IMR-90 (cell line): ENCODE data around the gene CNTN5. TPM values are rescaled to one million over a fixed set of nuclear protein-coding genes. Genes with fewer than 3 reads are reported as not detected.

Source experiments
- ATAC-seq: fragments of 200-7000 bp; cut with Tn5 transposase; 2 replicates; pipeline ENCODE4 v1.9.1; 2020; ENCODE audit warnings: low read depth, mild to moderate bottlenecking, moderate library complexity
- BruUV-seq: library from RNA; stranded (reverse); fragments of 400-500 nt; replicated peaks from 2 replicates; lab custom pipeline; 2021; lab: Mats Ljungman, UMichigan
- CTCF ChIA-PET: fragments of 300-600 bp; formaldehyde crosslinking; extraction: SDS; loops from one replicate; lab custom pipeline; 2021; ENCODE audit warnings: antibody characterized with exemption; lab: Yijun Ruan, JAX
- POLR2A ChIA-PET: fragments of 300-600 bp; sonication (Branson Sonifier 250); formaldehyde crosslinking; loops from one replicate; lab custom pipeline; 2022; ENCODE audit warnings: antibody characterized with exemption; ENCODE audit not compliant: unreplicated experiment; lab: Charles Lee
- DNase-seq: peaks from one replicate; pipeline ENCODE4 v3.0.0; 2013
- H2AFZ ChIP-seq: replicated peaks from 2 replicates; pipeline ENCODE3; 2013; ENCODE audit warnings: low read length, mild to moderate bottlenecking; ENCODE audit not compliant: poor library complexity
- H2AK5ac ChIP-seq: 2 replicates; pipeline ENCODE4 v1.6.1; 2013; ENCODE audit warnings: low read depth, low read length, inconsistent platforms
- H2AK9ac ChIP-seq: replicated peaks from 2 replicates; pipeline ENCODE3; 2013; ENCODE audit warnings: mild to moderate bottlenecking, low read depth, low read length, moderate library complexity; ENCODE audit not compliant: poor library complexity
- H2BK120ac ChIP-seq: 2 replicates; pipeline ENCODE4 v1.6.1; 2013; ENCODE audit warnings: low read depth, low read length, inconsistent platforms
- H2BK15ac ChIP-seq: 3 replicates; pipeline ENCODE4 v1.6.1; 2013; ENCODE audit warnings: low read depth, low read length, inconsistent platforms
- H2BK20ac ChIP-seq: 2 replicates; pipeline ENCODE4 v1.6.1; 2013; ENCODE audit warnings: low read depth, mild to moderate bottlenecking, inconsistent platforms, low read length, moderate library complexity
- H2BK5ac ChIP-seq: 2 replicates; pipeline ENCODE4 v1.6.1; 2013; ENCODE audit warnings: mild to moderate bottlenecking, low read depth, low read length, inconsistent platforms; ENCODE audit not compliant: poor library complexity, severe bottlenecking
- H3K14ac ChIP-seq: replicated peaks from 2 replicates; pipeline ENCODE4 v1.6.1; 2013; ENCODE audit warnings: low read depth, low read length, inconsistent platforms
- H3K18ac ChIP-seq: 2 replicates; pipeline ENCODE4 v1.6.1; 2013; ENCODE audit warnings: low read depth, low read length, control low read depth
- H3K23ac ChIP-seq: 2 replicates; pipeline ENCODE4 v1.6.1; 2013; ENCODE audit warnings: low read depth, low read length, inconsistent platforms
- H3K27ac ChIP-seq: 2 replicates; pipeline ENCODE4 v1.5.1; 2013; ENCODE audit warnings: mild to moderate bottlenecking, control low read depth, low read length; ENCODE audit not compliant: insufficient read depth
- H3K27me3 ChIP-seq: 2 replicates; pipeline ENCODE4 v1.6.1; 2013; ENCODE audit warnings: low read length; ENCODE audit not compliant: control insufficient read depth, insufficient read depth
- H3K36me3 ChIP-seq: 2 replicates; pipeline ENCODE4 v1.6.1; 2013; ENCODE audit warnings: low read length, mixed read lengths; ENCODE audit not compliant: control insufficient read depth, insufficient read depth
- H3K4ac ChIP-seq: 2 replicates; pipeline ENCODE4 v1.6.1; 2013; ENCODE audit warnings: low read depth, low read length, inconsistent platforms
- H3K4me1 ChIP-seq: 2 replicates; pipeline ENCODE4 v1.6.1; 2013; ENCODE audit warnings: low read length, mixed read lengths; ENCODE audit not compliant: control insufficient read depth, insufficient read depth
- H3K4me2 ChIP-seq: 2 replicates; pipeline ENCODE4 v1.6.1; 2013; ENCODE audit warnings: low read depth, mild to moderate bottlenecking, control low read depth, low read length, moderate library complexity
- H3K4me3 ChIP-seq: 2 replicates; pipeline ENCODE4 v1.5.1; 2013; ENCODE audit warnings: low read depth, mild to moderate bottlenecking, control low read depth, low read length, moderate library complexity; ENCODE audit not compliant: insufficient read depth
- H3K56ac ChIP-seq: 2 replicates; pipeline ENCODE4 v1.6.1; 2013; ENCODE audit warnings: low read length, inconsistent platforms; ENCODE audit not compliant: insufficient read depth; ENCODE audit errors: extremely low read depth
- H3K79me1 ChIP-seq, 2 experiments: 2 replicates each; pipeline ENCODE4 v1.6.1; 2013; ENCODE audit warnings: low read length in 2 of 2, inconsistent platforms in 1 of 2, low read depth in 1 of 2
- H3K9ac ChIP-seq: 2 replicates; pipeline ENCODE4 v1.6.1; 2013; ENCODE audit warnings: low read depth, low read length, control low read depth
- H3K9me1 ChIP-seq: 2 replicates; pipeline ENCODE4 v1.6.1; 2013; ENCODE audit warnings: low read length, inconsistent platforms; ENCODE audit not compliant: insufficient read depth
- H3K9me3 ChIP-seq: 2 replicates; pipeline ENCODE4 v1.6.1; 2013; ENCODE audit warnings: low read length; ENCODE audit not compliant: control insufficient read depth, insufficient read depth
- H4K20me1 ChIP-seq: 2 replicates; pipeline ENCODE4 v1.6.1; 2013; ENCODE audit warnings: low read length, inconsistent platforms; ENCODE audit not compliant: insufficient read depth
- H4K5ac ChIP-seq: 2 replicates; pipeline ENCODE4 v1.6.1; 2013; ENCODE audit warnings: mild to moderate bottlenecking, low read depth, low read length, control low read depth
- H4K8ac ChIP-seq, 2 experiments: 2 replicates each; pipeline ENCODE4 v1.6.1; 2013; ENCODE audit warnings: low read depth in 2 of 2, low read length in 2 of 2, control low read depth in 1 of 2, inconsistent platforms in 1 of 2
- H4K91ac ChIP-seq: 2 replicates; pipeline ENCODE4 v1.6.1; 2013; ENCODE audit warnings: low read depth, low read length, inconsistent platforms; ENCODE audit not compliant: insufficient read depth
- ELK1 ChIP-seq: fragments of 150-350 bp; IDR thresholded peaks from 2 replicates; pipeline ENCODE4 v1.6.1; 2016; ENCODE audit warnings: low read depth, mild to moderate bottlenecking, low read length, moderate library complexity, borderline replicate concordance
- MAFK ChIP-seq: IDR thresholded peaks from 2 replicates; pipeline ENCODE4 v1.6.1; 2012; ENCODE audit warnings: low read depth, low read length, improper control_type of control experiment
- MAZ ChIP-seq: IDR thresholded peaks from 2 replicates; pipeline ENCODE4 v1.6.1; 2012; ENCODE audit warnings: low read depth, mild to moderate bottlenecking, low read length, improper control_type of control experiment, moderate library complexity, borderline replicate concordance
- MXI1 ChIP-seq: IDR thresholded peaks from 2 replicates; pipeline ENCODE4 v1.6.1; 2012; ENCODE audit warnings: low read depth, mild to moderate bottlenecking, low read length, moderate library complexity, borderline replicate concordance
- NFE2L2 ChIP-seq: fragments of 150-350 bp; IDR thresholded peaks from 2 replicates; pipeline ENCODE4 v1.6.1; 2016; ENCODE audit warnings: low read depth, mild to moderate bottlenecking, low read length
- POLR2A ChIP-seq: IDR thresholded peaks from 2 replicates; pipeline ENCODE4 v1.6.1; 2012; ENCODE audit warnings: mild to moderate bottlenecking, low read depth, low read length
- RAD21 ChIP-seq: IDR thresholded peaks from 2 replicates; pipeline ENCODE4 v1.6.1; 2012; ENCODE audit warnings: low read length, improper control_type of control experiment
- RCOR1 ChIP-seq: IDR thresholded peaks from 2 replicates; pipeline ENCODE4 v1.6.1; 2012; ENCODE audit warnings: mild to moderate bottlenecking, low read length, improper control_type of control experiment; ENCODE audit not compliant: insufficient replicate concordance
- RFX5 ChIP-seq: IDR thresholded peaks from 2 replicates; pipeline ENCODE4 v1.8.0; 2012; ENCODE audit warnings: low read depth, mild to moderate bottlenecking, low read length, moderate library complexity
- SMC3 ChIP-seq: fragments of 150-350 bp; IDR thresholded peaks from 2 replicates; pipeline ENCODE4 v1.6.1; 2016; ENCODE audit warnings: low read depth, mild to moderate bottlenecking, antibody characterized with exemption, low read length, moderate library complexity
- USF2 ChIP-seq: fragments of 150-350 bp; IDR thresholded peaks from 2 replicates; pipeline ENCODE4 v1.6.1; 2017; ENCODE audit warnings: mild to moderate bottlenecking, antibody characterized with exemption, low read length, low read depth
- WGBS, 2 experiments: methylation state at CpG; one replicate each; pipeline versions ENCODE4 v1.1.5 to v1.1.7; 2013; ENCODE audit warnings: missing lambda C conversion rate in 2 of 2; ENCODE audit not compliant: insufficient read length in 1 of 2; ENCODE audit errors: extremely low coverage in 2 of 2; 5-methylcytosine and 5-hydroxymethylcytosine counted together
- dilution Hi-C: fragments of 300-500 bp; cut with HindIII; formaldehyde crosslinking; loops from one replicate; pipeline ENCODE4 v1.14.3; 2018; ENCODE audit warnings: low sequenced_read_pairs; ENCODE audit not compliant: unreplicated experiment
- in situ Hi-C: fragments of 300-500 bp; cut with MboI; formaldehyde crosslinking; loops from 3 replicates; pipeline ENCODE4 v1.14.3; 2019; ENCODE audit warnings: low sequenced_read_pairs, inconsistent platforms, mixed read lengths
- intact Hi-C: fragments of 100-400 bp; cut with micrococcal nuclease; formaldehyde crosslinking; loops from 2 replicates; pipeline ENCODE4 v1.10.0; 2022
- polyA plus RNA-seq, 3 experiments: library from polyadenylated mRNA; depleted of rRNA; stranded (reverse); fragments of >200 nt; gene quantifications; 2 replicates each; pipeline ENCODE4 v1.2.3, GENCODE V29; 2012; ENCODE audit warnings: low replicate concordance in 1 of 3
- total RNA-seq: library from RNA; depleted of rRNA; stranded (reverse); fragments of >200 nt; gene quantifications from 2 replicates; pipeline ENCODE4 v1.2.3, GENCODE V29; 2012

Gene CNTN5
- total and polyA plus RNA-seq, 2 of the 4 experiments (the other 2 are of a cell fraction): not detected

DNA sequence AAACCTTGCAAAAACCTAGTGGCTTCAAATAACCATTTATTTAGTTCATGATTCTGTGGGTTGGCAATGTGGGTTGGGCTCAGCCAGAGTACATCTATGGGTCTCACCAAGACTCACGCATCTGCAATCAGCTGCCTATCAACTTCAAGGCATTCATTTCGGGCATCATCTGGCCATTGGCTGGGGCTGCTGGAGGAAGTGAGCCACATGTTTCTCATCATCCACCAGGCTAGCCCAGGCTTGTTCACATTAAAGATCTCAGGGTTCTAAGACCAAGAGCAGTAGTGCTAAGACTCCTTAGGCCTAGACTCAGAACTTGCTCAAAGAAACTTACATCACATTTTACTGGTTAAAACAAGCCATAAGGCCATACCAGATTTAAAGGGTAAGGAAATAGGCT, 1187.5 kb downstream of the CNTN5 start:
- Histone ChIP-seq H4K8ac (no peak overlapping the region), H2AK9ac (no peak overlapping the region), H4K5ac (no peak overlapping the region), H3K23ac (no peak overlapping the region), H3K4me3 (no peak overlapping the region), H3K4ac (no peak overlapping the region), H3K27ac (no peak overlapping the region), H3K9me3 (no peaks in the 10 kb centered on the region), H4K20me1 (no peaks in the 10 kb centered on the region), H3K56ac (no peak overlapping the region), H2BK15ac (no peak overlapping the region), H3K9me1 (no peaks in the 10 kb centered on the region), H2AK5ac (no peak overlapping the region), H2BK5ac (no peak overlapping the region), H3K4me1 (no peaks in the 10 kb centered on the region), H3K14ac (no peak overlapping the region), H2BK120ac (no peak overlapping the region), H3K36me3 (no peaks in the 10 kb centered on the region), H3K18ac (no peak overlapping the region), H3K9ac (no peak overlapping the region), H4K91ac (no peak overlapping the region), H3K79me1 (no peaks in the 10 kb centered on the region), H2BK20ac (no peak overlapping the region), H3K4me2 (no peak overlapping the region), H3K27me3 (no peaks in the 10 kb centered on the region), H2AFZ (no peak overlapping the region)
- TF ChIP-seq POLR2A (no peak), MAFK (no peak), MXI1 (no peak), ELK1 (no peak), RCOR1 (no peak), SMC3 (no peak), NFE2L2 (no peak), RFX5 (no peak), RAD21 (no peak), USF2 (no peak), MAZ (no peak)
- no peak for ATAC-seq
- intact Hi-C loops: no loop called here
- no peak for DNase-seq
- ChIA-PET POLR2A (no interaction called here), CTCF (no interaction called here)
- no TSS peak for BruUV-seq
- in situ Hi-C loops: no loop called here
- dilution Hi-C loops: no loop called here
- WGBS, 2 experiments: no CpG with 5 or more reads among the region's 2 CpGs
